Left lung (tissue), 10 donors: ENCODE measurements around the gene DCAF10. TPM values are rescaled to one million over a fixed set of nuclear protein-coding genes. Genes with fewer than 3 reads are reported as not detected.

Experiments used
- ATAC-seq: fragments of 200-7000 bp; cut with Tn5 transposase; one replicate; pipeline ENCODE4 v1.9.1; 2020; ENCODE audit warnings: moderate library complexity
- DNase-seq, 4 donors: peaks; one replicate each; pipeline ENCODE4 v3.0.0-alpha.2; 2013 to 2020
- H3K27ac ChIP-seq, 2 donors: fragments of 200-600 bp; sonication (generic) in 1 of 2; one replicate each; pipeline versions ENCODE4 v1.5.0 to v1.8.0; 2020 to 2021
- H3K27me3 ChIP-seq, 2 donors: fragments of 200-600 bp; sonication (generic) in 1 of 2; one replicate each; pipeline versions ENCODE4 v1.5.0 to v1.8.0; 2020 to 2021
- H3K36me3 ChIP-seq, 2 donors: fragments of 200-600 bp; sonication (generic) in 1 of 2; one replicate each; pipeline versions ENCODE4 v1.5.0 to v1.8.0; 2020 to 2021
- H3K4me1 ChIP-seq, 2 donors: fragments of 200-600 bp; one replicate each; pipeline ENCODE4 v1.8.0; 2021
- H3K4me3 ChIP-seq, 2 donors: fragments of 200-600 bp; sonication (generic) in 1 of 2; one replicate each; pipeline versions ENCODE4 v1.5.0 to v1.8.0; 2020 to 2021; ENCODE audit warnings: mild to moderate bottlenecking in 1 of 2
- H3K9me3 ChIP-seq, 2 donors: fragments of 200-600 bp; sonication (generic) in 1 of 2; one replicate each; pipeline versions ENCODE4 v1.5.0 to v1.8.0; 2020 to 2021
- intact Hi-C, 2 donors: fragments of 100-400 bp; cut with DNase I; formaldehyde crosslinking; loops; one replicate each; pipeline versions ENCODE4 v1.11.2 to v1.14.2; 2022
- polyA plus RNA-seq, 6 donors: library from polyadenylated mRNA; unstranded; fragments of 120-200 nt; gene quantifications; one replicate each; pipeline ENCODE4 v1.2.1, GENCODE V29; 2013; ENCODE audit not compliant: insufficient read length in 6 of 6
- total RNA-seq, 2 donors: library from RNA; stranded (reverse); fragmentation: NEBNext Ultra II Directional; extraction: Animal tissue kit (Norgen Biotek cat#: 25700); gene quantifications; one replicate each; pipeline ENCODE4 v1.2.1, GENCODE V29; 2021
- TF ChIP-seq, protein P1 (sequence below), 2 donors: fragments of 200-600 bp; sonication (generic) in 1 of 2; IDR thresholded peaks; one replicate each; pipeline versions ENCODE4 v1.5.0 to v1.8.0; 2021; ENCODE audit warnings: antibody characterized with exemption in 2 of 2
- donor health status: DM: no; HTN: yes; CAD: no.
- donor health status: DM: no; HTN: no; CAD: no.

Gene DCAF10
- total and polyA plus RNA-seq, 8 donors, result 24.8 to 37.3 (median 31.0) TPM

DNA sequence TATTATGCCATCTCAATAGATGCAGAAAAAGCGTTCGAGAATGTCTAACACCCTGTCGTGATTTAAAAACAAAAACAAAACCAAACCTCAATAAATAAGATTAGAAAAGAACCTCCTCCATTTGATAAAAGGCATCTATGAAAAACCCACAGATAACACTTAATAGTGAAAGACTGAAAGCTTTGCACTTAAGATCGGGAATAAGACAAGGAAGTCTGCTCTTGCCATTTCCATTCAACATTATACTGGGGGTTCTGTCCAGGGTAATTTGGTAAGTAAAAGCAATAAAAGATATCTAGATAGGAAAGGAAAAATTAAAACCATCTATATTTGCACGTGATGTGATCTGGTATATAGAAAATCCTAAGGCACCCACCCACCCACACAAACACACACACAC is 8.5 kb upstream of the DCAF10 start:
- no peaks in the 10 kb centered on the region for H3K4me1 ChIP-seq
- peaks cover 0 to 5% of the 10 kb centered on the region in 2 donors for H3K27me3 ChIP-seq
- intact Hi-C loops, result no loop called here
- DNase-seq (no peak), ATAC-seq (no peak)
- H3K36me3 ChIP-seq, result no peaks in the 10 kb centered on the region
- no peaks in the 10 kb centered on the region for H3K9me3 ChIP-seq
- no peak overlapping the region for H3K27ac ChIP-seq
- no peak overlapping the region for H3K4me3 ChIP-seq
- TF ChIP-seq, protein P1, sequence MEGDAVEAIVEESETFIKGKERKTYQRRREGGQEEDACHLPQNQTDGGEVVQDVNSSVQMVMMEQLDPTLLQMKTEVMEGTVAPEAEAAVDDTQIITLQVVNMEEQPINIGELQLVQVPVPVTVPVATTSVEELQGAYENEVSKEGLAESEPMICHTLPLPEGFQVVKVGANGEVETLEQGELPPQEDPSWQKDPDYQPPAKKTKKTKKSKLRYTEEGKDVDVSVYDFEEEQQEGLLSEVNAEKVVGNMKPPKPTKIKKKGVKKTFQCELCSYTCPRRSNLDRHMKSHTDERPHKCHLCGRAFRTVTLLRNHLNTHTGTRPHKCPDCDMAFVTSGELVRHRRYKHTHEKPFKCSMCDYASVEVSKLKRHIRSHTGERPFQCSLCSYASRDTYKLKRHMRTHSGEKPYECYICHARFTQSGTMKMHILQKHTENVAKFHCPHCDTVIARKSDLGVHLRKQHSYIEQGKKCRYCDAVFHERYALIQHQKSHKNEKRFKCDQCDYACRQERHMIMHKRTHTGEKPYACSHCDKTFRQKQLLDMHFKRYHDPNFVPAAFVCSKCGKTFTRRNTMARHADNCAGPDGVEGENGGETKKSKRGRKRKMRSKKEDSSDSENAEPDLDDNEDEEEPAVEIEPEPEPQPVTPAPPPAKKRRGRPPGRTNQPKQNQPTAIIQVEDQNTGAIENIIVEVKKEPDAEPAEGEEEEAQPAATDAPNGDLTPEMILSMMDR (IDR thresholded peaks at IDR 0.05), result no peak

DNA sequence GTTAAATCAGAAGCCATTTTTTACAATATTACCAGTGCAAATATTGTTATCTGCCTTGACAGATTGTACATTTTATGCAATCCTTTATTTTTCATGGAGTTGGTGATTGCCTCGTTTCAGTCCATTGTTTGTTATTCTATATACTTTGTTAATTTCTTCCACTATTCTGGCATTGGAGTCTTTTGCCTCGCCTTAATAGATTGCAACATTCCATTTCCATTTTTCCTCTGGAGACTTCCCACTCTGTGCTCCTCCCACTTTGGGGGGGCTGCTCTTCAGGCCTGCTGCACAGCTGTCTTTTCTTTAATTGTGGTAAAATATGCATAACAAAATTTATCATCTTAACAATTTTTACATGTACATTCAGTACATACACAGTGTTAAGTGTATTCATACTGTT is 4.4 kb upstream of the DCAF10 start:
- Histone ChIP-seq H3K9me3 (no peaks in the 10 kb centered on the region), H3K4me3 (no peak overlapping the region), H3K4me1 (peaks cover 0 to 9% of the 10 kb centered on the region in 2 donors), H3K27ac (peak overlapping the region in 1 of 2 donors; percentile 33), H3K36me3 (no peaks in the 10 kb centered on the region), H3K27me3 (no peaks in the 10 kb centered on the region)
- intact Hi-C loops, result no loop called here
- TF ChIP-seq, protein P1 (IDR thresholded peaks at IDR 0.05), result no peak
- ATAC-seq (no peak), DNase-seq (no peak)

DNA sequence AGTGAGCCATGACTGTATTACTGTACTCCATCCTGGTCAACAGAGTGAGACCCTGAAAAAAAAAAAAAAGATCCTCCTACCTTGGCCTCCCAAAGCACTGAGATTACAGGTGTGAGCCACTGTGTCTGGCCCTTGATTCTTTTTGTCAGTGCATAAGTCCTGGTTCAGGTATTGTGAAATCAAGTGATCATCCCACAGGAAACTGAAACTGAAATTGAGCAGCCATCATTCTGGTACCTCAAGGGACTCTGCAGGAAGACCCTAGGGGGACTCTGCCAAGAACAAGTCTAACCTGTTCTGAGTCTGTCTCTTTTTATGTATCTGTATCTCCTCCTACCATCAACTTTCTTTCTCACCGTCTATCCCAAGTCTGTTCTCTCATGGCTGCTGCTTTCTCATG is 1.9 kb upstream of the DCAF10 start:
- Histone ChIP-seq H3K4me1 (peaks cover 15 to 29% of the 10 kb centered on the region in 2 donors), H3K9me3 (no peaks in the 10 kb centered on the region), H3K27me3 (no peaks in the 10 kb centered on the region), H3K4me3 (no peak overlapping the region), H3K27ac (no peak overlapping the region), H3K36me3 (no peaks in the 10 kb centered on the region)
- intact Hi-C loops, result no loop called here
- TF ChIP-seq, protein P1 (IDR thresholded peaks at IDR 0.05), result no peak
- DNase-seq (no peak), ATAC-seq (no peak)

DNA sequence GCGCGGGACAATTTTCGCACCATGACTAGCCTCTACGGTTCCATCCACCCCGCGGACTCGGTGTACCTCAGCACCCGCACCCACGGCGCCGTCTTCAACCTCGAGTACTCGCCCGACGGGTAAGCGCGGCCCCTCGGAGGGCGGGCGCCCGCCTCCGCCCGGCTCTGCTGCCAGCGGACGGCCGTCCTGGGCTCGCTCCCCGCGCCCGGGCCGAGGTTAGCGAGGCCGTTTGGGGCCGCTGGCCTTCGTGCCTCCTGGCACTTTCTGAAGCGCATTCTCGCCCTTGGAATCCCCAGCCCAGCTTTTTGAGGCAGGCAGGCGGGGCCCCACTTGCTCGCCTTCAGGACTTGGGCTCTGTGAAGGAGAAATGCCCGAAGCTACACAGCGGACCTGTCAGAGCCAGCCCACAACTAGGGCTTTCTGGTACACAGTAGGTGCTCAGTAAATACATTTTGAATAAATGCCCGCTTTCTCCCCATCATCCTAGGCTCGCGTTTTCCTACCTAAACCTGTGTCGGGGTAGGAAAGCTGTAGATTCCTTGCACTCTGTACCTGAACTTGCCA is 772 bp downstream of the DCAF10 start:
- DNase-seq (peak in 3 of 4 donors; percentile 12 to 91 (median 52)), ATAC-seq (peak; percentile 73)
- TF ChIP-seq, protein P1 (IDR thresholded peaks at IDR 0.05), result no peak
- Histone ChIP-seq H3K27ac (peak overlapping the region; percentile 92), H3K36me3 (no peaks in the 10 kb centered on the region), H3K4me1 (peaks cover 15 to 30% of the 10 kb centered on the region in 2 donors), H3K9me3 (no peaks in the 10 kb centered on the region), H3K4me3 (peak overlapping the region; percentile 94 to 96), H3K27me3 (no peaks in the 10 kb centered on the region)
- intact Hi-C loops, result no loop called here

DNA sequence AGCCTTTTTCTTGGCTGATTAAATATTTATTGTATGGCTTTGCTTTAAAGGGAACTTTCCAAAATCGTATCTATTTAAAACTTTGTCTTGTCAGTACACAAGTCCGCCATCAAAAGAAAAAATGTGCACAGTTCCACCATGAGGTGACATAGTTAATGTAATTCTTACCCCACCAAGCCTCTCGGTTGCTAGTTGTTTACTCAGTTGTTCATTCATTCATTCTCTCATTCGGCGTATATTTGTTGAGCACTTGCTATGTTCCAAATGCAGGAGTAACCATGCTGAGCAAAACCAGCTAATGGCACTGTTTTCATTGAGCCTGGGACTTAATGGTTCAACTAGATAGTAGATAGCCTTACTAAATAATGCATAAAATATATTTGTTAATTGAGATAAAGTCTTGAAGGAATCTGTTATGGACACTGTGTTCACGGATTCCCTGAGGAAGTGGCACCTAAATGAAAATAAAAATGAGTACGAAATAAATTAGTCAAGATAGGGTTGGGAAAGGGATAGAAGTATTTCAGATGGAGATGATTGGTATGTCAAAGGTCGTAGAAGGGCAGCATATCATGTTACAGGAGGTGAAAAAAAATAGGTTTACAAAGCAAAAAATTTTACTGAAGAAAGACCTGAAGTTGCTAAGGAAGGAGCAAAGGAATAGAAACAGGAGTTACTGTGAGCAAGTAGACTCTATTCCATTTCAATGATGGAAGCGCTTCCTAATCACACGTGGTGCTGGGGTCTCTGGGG is 1.5 kb downstream of the DCAF10 start:
- H3K4me1 ChIP-seq, result peaks cover 15 to 35% of the 10 kb centered on the region in 2 donors
- no peak overlapping the region for H3K27ac ChIP-seq
- no peaks in the 10 kb centered on the region for H3K36me3 ChIP-seq
- TF ChIP-seq, protein P1 (IDR thresholded peaks at IDR 0.05), result no peak
- intact Hi-C loops, result no loop called here
- no peaks in the 10 kb centered on the region for H3K27me3 ChIP-seq
- no peaks in the 10 kb centered on the region for H3K9me3 ChIP-seq
- ATAC-seq (no peak), DNase-seq (no peak)
- peak overlapping the region; percentile 94 to 96 for H3K4me3 ChIP-seq
